HepG2 (cell line): Measurements from ENCODE around the gene CDKN1A. TPM values are rescaled to one million over a fixed set of nuclear protein-coding genes. Genes with fewer than 3 reads are reported as not detected.

Experiments
- CENPX ChIP-seq: sonication (generic); formaldehyde crosslinking; IDR thresholded peaks from 2 replicates; pipeline ENCODE4 v1.9.0; 2021; ENCODE audit warnings: mild to moderate bottlenecking, missing genetic modification reagents, moderate library complexity
- CREBL2 ChIP-seq: sonication (generic); formaldehyde crosslinking; IDR thresholded peaks from 2 replicates; pipeline ENCODE4 v1.8.1; 2023; ENCODE audit warnings: missing genetic modification reagents, mild to moderate bottlenecking, borderline replicate concordance
- HBP1 ChIP-seq: IDR thresholded peaks from 2 replicates; pipeline ENCODE4 v1.6.1; 2016; ENCODE audit warnings: low read depth, control low read depth
- HNRNPL ChIP-seq: fragments of 200-400 bp; formaldehyde crosslinking; IDR thresholded peaks from 2 replicates; pipeline ENCODE4 v1.6.1; 2017; ENCODE audit warnings: mild to moderate bottlenecking, low read depth, low read length
- KAT8 ChIP-seq: IDR thresholded peaks from 2 replicates; pipeline ENCODE4 v1.6.1; 2016; ENCODE audit warnings: missing genetic modification reagents, missing compliant biosample characterization
- MTA3 ChIP-seq: sonication (generic); formaldehyde crosslinking; IDR thresholded peaks from 2 replicates; pipeline ENCODE4 v1.4.0; 2020; ENCODE audit warnings: missing genetic modification reagents
- NFIC ChIP-seq: IDR thresholded peaks from 2 replicates; pipeline ENCODE4 v1.6.1; 2012; ENCODE audit warnings: mild to moderate bottlenecking, low read length, inconsistent platforms
- ONECUT2 ChIP-seq: sonication (generic); formaldehyde crosslinking; IDR thresholded peaks from 2 replicates; pipeline ENCODE4 v1.4.0; 2020; ENCODE audit warnings: missing genetic modification reagents
- RFXANK ChIP-seq: IDR thresholded peaks from 2 replicates; pipeline ENCODE4 v1.6.1; 2016
- SRSF4 ChIP-seq: fragments of 200-400 bp; formaldehyde crosslinking; IDR thresholded peaks from one replicate; pipeline ENCODE4 v1.6.1; 2018; ENCODE audit warnings: mild to moderate bottlenecking, low read depth, low read length, moderate library complexity; ENCODE audit not compliant: poor library complexity, severe bottlenecking
- SRY ChIP-seq: sonication (generic); formaldehyde crosslinking; IDR thresholded peaks from 2 replicates; pipeline ENCODE4 v1.8.0; 2022; ENCODE audit warnings: mild to moderate bottlenecking, missing genetic modification reagents
- THAP9 ChIP-seq: sonication (generic); formaldehyde crosslinking; IDR thresholded peaks from 2 replicates; pipeline ENCODE4; 2020; ENCODE audit warnings: missing genetic modification reagents, mild to moderate bottlenecking, borderline replicate concordance
- TMF1 ChIP-seq: sonication (generic); formaldehyde crosslinking; IDR thresholded peaks from 2 replicates; pipeline ENCODE4 v1.8.1; 2022; ENCODE audit warnings: low read depth, missing genetic modification reagents
- WIZ ChIP-seq: sonication (generic); formaldehyde crosslinking; IDR thresholded peaks from 2 replicates; pipeline ENCODE4 v1.5.1; 2020; ENCODE audit warnings: mild to moderate bottlenecking, missing genetic modification reagents
- ZBTB1 ChIP-seq: sonication (generic); formaldehyde crosslinking; IDR thresholded peaks from 2 replicates; pipeline ENCODE4 v1.4.0; 2020; ENCODE audit warnings: missing genetic modification reagents, borderline replicate concordance
- ZBTB20 ChIP-seq: sonication (generic); formaldehyde crosslinking; IDR thresholded peaks from 2 replicates; pipeline ENCODE4 v1.8.1; 2023; ENCODE audit warnings: missing genetic modification reagents, low read depth, mild to moderate bottlenecking, borderline replicate concordance
- ZBTB38 ChIP-seq: sonication (generic); formaldehyde crosslinking; IDR thresholded peaks from 2 replicates; pipeline ENCODE4 v1.5.1; 2020; ENCODE audit warnings: mild to moderate bottlenecking, missing genetic modification reagents
- ZFY ChIP-seq: sonication (generic); formaldehyde crosslinking; IDR thresholded peaks from 2 replicates; pipeline ENCODE4 v1.4.0; 2020; ENCODE audit warnings: missing genetic modification reagents
- ZGPAT ChIP-seq: IDR thresholded peaks from 2 replicates; pipeline ENCODE4 v1.6.1; 2016; ENCODE audit warnings: mild to moderate bottlenecking
- ZNF225 ChIP-seq: sonication (generic); formaldehyde crosslinking; IDR thresholded peaks from 2 replicates; pipeline ENCODE4 v1.4.0; 2020; ENCODE audit warnings: mild to moderate bottlenecking, missing genetic modification reagents
- ZNF33A ChIP-seq: sonication (generic); formaldehyde crosslinking; IDR thresholded peaks from 2 replicates; pipeline ENCODE4 v1.5.1; 2020; ENCODE audit warnings: missing genetic modification reagents, mild to moderate bottlenecking, moderate library complexity, borderline replicate concordance
- ZNF567 ChIP-seq: sonication (generic); formaldehyde crosslinking; IDR thresholded peaks from 2 replicates; pipeline ENCODE4 v1.8.1; 2023; ENCODE audit warnings: mild to moderate bottlenecking, missing genetic modification reagents, borderline replicate concordance
- ZNF589 ChIP-seq: sonication (generic); formaldehyde crosslinking; conservative IDR thresholded peaks from 2 replicates; pipeline ENCODE4 v1.8.0; 2022; ENCODE audit warnings: mild to moderate bottlenecking, moderate library complexity, missing genetic modification reagents
- ZNF614 ChIP-seq: IDR thresholded peaks from 2 replicates; pipeline ENCODE4 v1.6.1; 2018; ENCODE audit warnings: missing biosample characterization, missing genetic modification reagents, inconsistent platforms, borderline replicate concordance
- ZNF782 ChIP-seq: sonication (generic); formaldehyde crosslinking; IDR thresholded peaks from 2 replicates; pipeline ENCODE4 v1.4.0; 2020; ENCODE audit warnings: missing genetic modification reagents, mild to moderate bottlenecking, borderline replicate concordance
- polyA plus RNA-seq, 8 experiments: library from polyadenylated mRNA; depleted of rRNA in 3 of 8; stranded (reverse) in 7 of 8; unstranded in 1 of 8; fragments of >200 nt; fragmentation: Illumina TruSeq in 4 of 8; extraction: Trizol in 4 of 8; gene quantifications; 2 replicates each; pipeline versions ENCODE4 v1.2.1 to v1.2.3, GENCODE V29; 2011 to 2016; ENCODE audit warnings: low read depth in 4 of 8, missing spikeins in 1 of 8, mixed read lengths in 1 of 8; ENCODE audit not compliant: insufficient read depth in 1 of 8
- total RNA-seq, 5 experiments: library from RNA; depleted of rRNA; stranded (reverse); fragments of >200 nt; fragmentation: Illumina TruSeq; extraction: Trizol; gene quantifications; 2 replicates each; pipeline ENCODE4 v1.2.3, GENCODE V29; 2016; ENCODE audit warnings: low read depth in 1 of 5

Gene CDKN1A
- total and polyA plus RNA-seq, 2 of the 13 experiments (the other 11 are each of a cell fraction or from before 2014, with no cell fraction given) = 60.7 to 92.1 TPM

GRCh38 chr6:36671687-36672375 lies 6.7 kb upstream of the CDKN1A start (continued):
- TF ChIP-seq ZGPAT (no peak), ZNF225 (CRISPR knock-in tag) (peak; percentile 54; the same call in 1 of the 2 replicates), TMF1 (CRISPR knock-in tag) (no peak), ZNF782 (CRISPR knock-in tag) (no peak), CREBL2 (no peak), ZNF567 (CRISPR knock-in tag) (peak; percentile 69; the same call in 1 of the 2 replicates), WIZ (CRISPR knock-in tag) (no peak), ZBTB20 (CRISPR knock-in tag) (no peak), CENPX (CRISPR knock-in tag) (no peak), NFIC (no peak), MTA3 (CRISPR knock-in tag) (no peak), ZFY (CRISPR knock-in tag) (peak; percentile 76), ZNF614 (CRISPR knock-in tag) (no peak), HBP1 (no peak), ZBTB1 (CRISPR knock-in tag) (no peak), ZNF33A (CRISPR knock-in tag) (no peak), RFXANK (CRISPR knock-in tag) (no peak), ONECUT2 (peak; percentile 82), KAT8 (CRISPR knock-in tag) (peak; percentile 48; the same call in 1 of the 2 replicates), HNRNPL (no peak), SRSF4 (no peak), ZNF589 (CRISPR knock-in tag) (no peak), THAP9 (no peak), SRY (CRISPR knock-in tag) (no peak), ZBTB38 (CRISPR knock-in tag) (peak; percentile 61; the same call in 1 of the 2 replicates)
